HUES48 (cell line): ENCODE results near the gene CLEC1B.
"Not testable (repeated sequence)": the region's sequence is repeated elsewhere in the genome, so short reads cannot be mapped to it uniquely, and the experiment has no call there.

ENCODE experiments used
- H3K27ac ChIP-seq: one replicate; pipeline ENCODE4 v1.7.0; 2013; ENCODE audit warnings: low read depth, low read length, inconsistent platforms
- H3K27me3 ChIP-seq: 2 replicates; pipeline ENCODE4 v1.6.1; 2013; ENCODE audit warnings: mild to moderate bottlenecking, low read length; ENCODE audit not compliant: control insufficient read depth, insufficient read depth
- H3K36me3 ChIP-seq: 2 replicates; pipeline ENCODE4 v1.6.1; 2013; ENCODE audit warnings: low read length; ENCODE audit not compliant: control insufficient read depth, insufficient read depth
- H3K4me1 ChIP-seq: 2 replicates; pipeline ENCODE4 v1.6.1; 2013; ENCODE audit warnings: mild to moderate bottlenecking, low read length; ENCODE audit not compliant: control insufficient read depth, insufficient read depth
- H3K4me3 ChIP-seq: 2 replicates; pipeline ENCODE4 v1.5.1; 2013; ENCODE audit warnings: mild to moderate bottlenecking, low read depth, low read length
- H3K9ac ChIP-seq: 2 replicates; pipeline ENCODE4 v1.6.1; 2013; ENCODE audit warnings: mild to moderate bottlenecking, low read depth, low read length, moderate library complexity
- H3K9me3 ChIP-seq: 2 replicates; pipeline ENCODE4 v1.6.1; 2013; ENCODE audit warnings: low read length; ENCODE audit not compliant: control insufficient read depth, insufficient read depth

Gene CLEC1B

GRCh38 chr12:9999016-9999415 is at the start of gene CLEC1B:
CLEC1B (minus strand) TSS chr12:9999121; CDS start chr12:9999100, 21 bp downstream.
- Histone ChIP-seq H3K4me3 (no peak within 1 kb of the TSS), H3K4me1 (no peaks in the 10 kb centered on the region), H3K36me3 (no peaks in the 10 kb centered on the region), H3K9me3 (no peaks in the 10 kb centered on the region), H3K27ac (no peak within 1 kb of the TSS), H3K9ac (no peak within 1 kb of the TSS), H3K27me3 (no peaks in the 10 kb centered on the region)

- Histone ChIP-seq H3K4me1 (no peaks in the 10 kb centered on the region), H3K4me3 (no peak overlapping the region), H3K9me3 (no peaks in the 10 kb centered on the region), H3K27ac (no peak overlapping the region), H3K27me3 (no peaks in the 10 kb centered on the region), H3K9ac (no peak overlapping the region), H3K36me3 (no peaks in the 10 kb centered on the region)
Measured at GRCh38 chr12:10048526-10048925, 49.6 kb upstream of the CLEC1B start.

- H3K4me1 ChIP-seq, result no peaks in the 10 kb centered on the region
- H3K9ac ChIP-seq, result no peak overlapping the region
- no peak overlapping the region for H3K27ac ChIP-seq
- no peak overlapping the region for H3K4me3 ChIP-seq
- no peaks in the 10 kb centered on the region for H3K9me3 ChIP-seq
- H3K27me3 ChIP-seq, result no peaks in the 10 kb centered on the region
- H3K36me3 ChIP-seq, result no peaks in the 10 kb centered on the region
Measured at GRCh38 chr12:10042167-10042566, 43.2 kb upstream of the CLEC1B start.

- H3K9ac ChIP-seq, result no peak overlapping the region
- no peak overlapping the region for H3K4me3 ChIP-seq
- H3K27me3 ChIP-seq, result no peaks in the 10 kb centered on the region
- H3K4me1 ChIP-seq, result no peaks in the 10 kb centered on the region
- peaks cover 12% of the 10 kb centered on the region; the same call in 1 of the 2 replicates for H3K9me3 ChIP-seq
- H3K36me3 ChIP-seq, result no peaks in the 10 kb centered on the region
- no peak overlapping the region for H3K27ac ChIP-seq
Measured at GRCh38 chr12:10033783-10034545, 35.0 kb upstream of the CLEC1B start.

- no peak overlapping the region for H3K4me3 ChIP-seq
- no peak overlapping the region for H3K27ac ChIP-seq
Measured at GRCh38 chr12:10031771-10032175, 32.9 kb upstream of the CLEC1B start.

GRCh38 chr12:10031321-10031720 is 32.4 kb upstream of the CLEC1B start:
- Histone ChIP-seq H3K4me3 (no peak overlapping the region), H3K9me3 (peaks cover 12% of the 10 kb centered on the region; the same call in 1 of the 2 replicates), H3K27me3 (no peaks in the 10 kb centered on the region), H3K9ac (no peak overlapping the region), H3K4me1 (no peaks in the 10 kb centered on the region), H3K36me3 (no peaks in the 10 kb centered on the region), H3K27ac (no peak overlapping the region)

More at GRCh38 chr12:10031771-10032175, 32.9 kb upstream of the CLEC1B start:
- H3K36me3 ChIP-seq, result no peaks in the 10 kb centered on the region
- peaks cover 12% of the 10 kb centered on the region; the same call in 1 of the 2 replicates for H3K9me3 ChIP-seq
- H3K4me1 ChIP-seq, result no peaks in the 10 kb centered on the region
- H3K9ac ChIP-seq, result no peak overlapping the region
- H3K27me3 ChIP-seq, result no peaks in the 10 kb centered on the region

- Histone ChIP-seq H3K36me3 (no peaks in the 10 kb centered on the region), H3K9ac (no peak within 1 kb of the TSS), H3K4me3 (no peak within 1 kb of the TSS), H3K27me3 (no peaks in the 10 kb centered on the region), H3K27ac (no peak within 1 kb of the TSS), H3K4me1 (no peaks in the 10 kb centered on the region), H3K9me3 (peaks cover 12% of the 10 kb centered on the region; the same call in 1 of the 2 replicates)
Measured at GRCh38 chr12:10030446-10030845, 31.5 kb upstream of the CLEC1B start, which contains the start of gene CLEC9A. CLEC9A (plus strand) TSS chr12:10030682; CDS start chr12:10052688, 22,006 bp downstream.

- no peak overlapping the region for H3K9ac ChIP-seq
- peaks cover 12% of the 10 kb centered on the region; the same call in 1 of the 2 replicates for H3K9me3 ChIP-seq
- H3K36me3 ChIP-seq, result no peaks in the 10 kb centered on the region
- H3K27ac ChIP-seq, result no peak overlapping the region
- H3K4me3 ChIP-seq, result no peak overlapping the region
- no peaks in the 10 kb centered on the region for H3K4me1 ChIP-seq
- no peaks in the 10 kb centered on the region for H3K27me3 ChIP-seq
Measured at GRCh38 chr12:10027721-10028120, 28.8 kb upstream of the CLEC1B start.

- H3K9ac ChIP-seq, result no peak overlapping the region
- no peak overlapping the region for H3K27ac ChIP-seq
- no peaks in the 10 kb centered on the region for H3K4me1 ChIP-seq
- H3K9me3 ChIP-seq, result peaks cover 12% of the 10 kb centered on the region; the same call in 1 of the 2 replicates
- H3K27me3 ChIP-seq, result no peaks in the 10 kb centered on the region
- no peaks in the 10 kb centered on the region for H3K36me3 ChIP-seq
- no peak overlapping the region for H3K4me3 ChIP-seq
Measured at GRCh38 chr12:10027311-10027710, 28.4 kb upstream of the CLEC1B start.

GRCh38 chr12:10026666-10027065 is 27.7 kb upstream of the CLEC1B start:
- H3K36me3 ChIP-seq, H3K27me3 ChIP-seq, H3K4me3 ChIP-seq, H3K9ac ChIP-seq, H3K4me1 ChIP-seq, H3K27ac ChIP-seq: not testable (repeated sequence)
- peaks cover 12% of the 10 kb centered on the region; the same call in 1 of the 2 replicates for H3K9me3 ChIP-seq

- Histone ChIP-seq H3K9me3 (peaks cover 9% of the 10 kb centered on the region; the same call in 1 of the 2 replicates), H3K4me3 (no peak overlapping the region), H3K9ac (no peak overlapping the region), H3K27ac (no peak overlapping the region), H3K36me3 (no peaks in the 10 kb centered on the region), H3K4me1 (no peaks in the 10 kb centered on the region), H3K27me3 (no peaks in the 10 kb centered on the region)
Measured at GRCh38 chr12:10025236-10025635, 26.3 kb upstream of the CLEC1B start.
